B cell (primary cell): ENCODE data around the gene E2F3. TPM values are rescaled to one million over a fixed set of nuclear protein-coding genes. Genes with fewer than 3 reads are reported as not detected.

ENCODE experiments used
- ATAC-seq: fragments of 200-7000 bp; cut with Tn5 transposase; one replicate; pipeline ENCODE4 v1.10.0; 2021; ENCODE audit warnings: low read depth, mild to moderate bottlenecking, moderate number of reproducible peaks, moderate library complexity
- CTCF ChIA-PET: fragments of 350-600 bp; sonication (Branson Sonifier 250); formaldehyde crosslinking; loops from one replicate; lab custom pipeline; 2021; ENCODE audit warnings: antibody characterized with exemption, inconsistent platforms; lab: Charles Lee
- POLR2A ChIA-PET: fragments of 350-600 bp; sonication (Branson Sonifier 250); formaldehyde crosslinking; loops from one replicate; lab custom pipeline; 2021; ENCODE audit warnings: antibody characterized with exemption; lab: Charles Lee
- DNase-seq: peaks from one replicate; pipeline ENCODE4 v3.0.0; 2013
- H2AFZ ChIP-seq: 2 replicates; pipeline ENCODE4 v1.6.1; 2012; ENCODE audit warnings: mild to moderate bottlenecking, low read depth, low read length; ENCODE audit not compliant: insufficient read depth, poor library complexity, severe bottlenecking
- H3K27ac ChIP-seq, 2 donors: 1 replicate in 1 of 2; 2 replicates in 1 of 2; pipeline ENCODE4 v1.5.1; 2012 to 2013; ENCODE audit warnings: low read length in 2 of 2, mild to moderate bottlenecking in 2 of 2, moderate library complexity in 1 of 2
- H3K27me3 ChIP-seq, 4 experiments: fragments of 200-600 bp in 1 of 4; sonication (generic) in 1 of 4; replicated peaks in 1 of 4; 1 replicate in 2 of 4; 2 replicates in 2 of 4; pipeline versions ENCODE4 v1.6.1 to v1.7.0; 2013 to 2016; ENCODE audit warnings: low read length in 3 of 4, mild to moderate bottlenecking in 2 of 4, mixed read lengths in 1 of 4, moderate library complexity in 1 of 4; ENCODE audit not compliant: insufficient read depth in 4 of 4, control insufficient read depth in 3 of 4; ENCODE audit errors: control extremely low read depth in 1 of 4
- H3K36me3 ChIP-seq, 2 experiments: replicated peaks in 1 of 2; 1 replicate in 1 of 2; 2 replicates in 1 of 2; pipeline versions ENCODE4 v1.6.1 to v1.7.1; 2013; ENCODE audit warnings: low read length in 1 of 2; ENCODE audit not compliant: insufficient read depth in 2 of 2, control insufficient read depth in 1 of 2; ENCODE audit errors: control extremely low read depth in 1 of 2, extremely low read depth in 1 of 2
- H3K4me1 ChIP-seq, 2 donors: fragments of 200-600 bp in 1 of 2; sonication (generic) in 1 of 2; 1 replicate in 1 of 2; 2 replicates in 1 of 2; pipeline versions ENCODE4 v1.5.1 to v1.6.1; 2013 to 2017; ENCODE audit warnings: low read length in 2 of 2; ENCODE audit not compliant: control insufficient read depth in 2 of 2, insufficient read depth in 2 of 2
- H3K4me2 ChIP-seq: replicated peaks from 2 replicates; pipeline ENCODE3; 2012; ENCODE audit warnings: mild to moderate bottlenecking, low read depth, low read length; ENCODE audit not compliant: poor library complexity, severe bottlenecking
- H3K4me3 ChIP-seq, 5 experiments: fragments of 200-600 bp in 1 of 5; sonication (generic) in 1 of 5; 1 replicate in 3 of 5; 2 replicates in 2 of 5; pipeline versions ENCODE4 v1.5.1 to v1.7.0; 2011 to 2016; ENCODE audit warnings: low read length in 4 of 5, mild to moderate bottlenecking in 4 of 5, low read depth in 2 of 5, control low read depth in 1 of 5, moderate library complexity in 1 of 5; ENCODE audit not compliant: insufficient read depth in 1 of 5; ENCODE audit errors: control extremely low read depth in 1 of 5, extremely low read depth in 1 of 5
- H3K79me2 ChIP-seq: fragments of 200-600 bp; sonication (generic); one replicate; pipeline ENCODE4 v1.6.0; 2016; ENCODE audit warnings: low read length; ENCODE audit not compliant: control insufficient read depth, insufficient read depth
- H3K9ac ChIP-seq: fragments of 200-600 bp; sonication (generic); 2 replicates; pipeline ENCODE4 v1.6.1; 2017; ENCODE audit warnings: mild to moderate bottlenecking, low read length, moderate library complexity
- H3K9me3 ChIP-seq, 3 donors: one replicate each; pipeline versions ENCODE4 v1.6.1 to v1.7.1; 2013; ENCODE audit warnings: low read length in 2 of 3; ENCODE audit not compliant: control insufficient read depth in 2 of 3, insufficient read depth in 1 of 3; ENCODE audit errors: control extremely low read depth in 1 of 3
- H4K20me1 ChIP-seq: 2 replicates; pipeline ENCODE4 v1.6.0; 2012; ENCODE audit warnings: mild to moderate bottlenecking, low read length; ENCODE audit not compliant: insufficient read depth, control insufficient read depth, poor library complexity, severe bottlenecking
- H3K27ac Mint-ChIP-seq: one replicate; pipeline ENCODE4 v1.8.0; 2021; ENCODE audit warnings: mixed read lengths
- H3K27me3 Mint-ChIP-seq: one replicate; pipeline ENCODE4 v1.8.0; 2021; ENCODE audit warnings: mixed read lengths
- H3K4me1 Mint-ChIP-seq: one replicate; pipeline ENCODE4 v1.8.0; 2021; ENCODE audit warnings: mixed read lengths
- H3K4me3 Mint-ChIP-seq: one replicate; pipeline ENCODE4 v1.8.0; 2021; ENCODE audit warnings: mixed read lengths
- H3K9me3 Mint-ChIP-seq: one replicate; pipeline ENCODE4 v1.8.0; 2022; ENCODE audit warnings: mixed read lengths; ENCODE audit not compliant: insufficient read depth
- EZH2 ChIP-seq: IDR thresholded peaks from 2 replicates; pipeline ENCODE4 v1.6.1; 2012; ENCODE audit warnings: borderline replicate concordance, low read depth, mild to moderate bottlenecking, moderate library complexity, low read length; ENCODE audit not compliant: insufficient read depth, poor library complexity, severe bottlenecking
- WGBS: methylation state at CpG from one replicate; pipeline ENCODE4 v1.1.5; 2013; ENCODE audit warnings: missing lambda C conversion rate; ENCODE audit not compliant: insufficient coverage; 5-methylcytosine and 5-hydroxymethylcytosine counted together
- intact Hi-C: fragments of 100-400 bp; cut with micrococcal nuclease; formaldehyde crosslinking; loops from one replicate; pipeline ENCODE4 v1.10.0; 2022
- polyA plus RNA-seq: library from polyadenylated mRNA; depleted of rRNA; stranded (reverse); fragments of >200 nt; gene quantifications from 2 replicates; pipeline ENCODE4 v1.2.3, GENCODE V29; 2012
- total RNA-seq, 2 donors: library from RNA; stranded (reverse); fragments of 120-200 nt in 1 of 2; gene quantifications; 1 replicate in 1 of 2; 2 replicates in 1 of 2; pipeline versions ENCODE4 v1.2.3 to v1.2.4, GENCODE V29; 2013 to 2022
- TF ChIP-seq, protein P1 (sequence below): fragments of 200-600 bp; IDR thresholded peaks from one replicate; pipeline ENCODE4 v1.8.0; 2022; ENCODE audit warnings: antibody characterized with exemption, mild to moderate bottlenecking

E2F3 gene
- total and polyA plus RNA-seq, 2 donors (not counting 1 experiment from before 2014, with no cell fraction given) = 2.2 to 8.3 TPM

DNA sequence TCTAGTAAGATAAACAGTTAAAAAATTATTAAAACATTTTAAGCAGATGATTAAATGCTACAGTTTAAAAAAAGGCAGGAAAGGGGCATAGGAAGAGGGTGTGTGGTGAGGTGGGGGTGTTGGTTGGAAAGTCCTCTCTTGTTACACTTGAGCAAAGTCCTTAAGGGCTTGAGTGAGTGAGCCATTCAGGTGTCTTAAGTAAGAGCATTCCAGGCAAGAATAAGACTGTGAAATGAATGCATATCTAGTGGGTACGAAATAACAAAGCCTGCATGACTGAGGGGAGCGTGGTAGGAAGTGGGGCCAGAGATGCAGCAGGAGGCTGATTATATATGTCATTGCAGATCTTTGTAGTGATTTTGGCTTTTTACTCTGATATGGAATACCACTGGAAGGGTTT lies 137.7 kb downstream of the E2F3 start:
- Mint-ChIP-seq H3K27me3 (no peaks in the 10 kb centered on the region), H3K27ac (no peak overlapping the region), H3K9me3 (no peaks in the 10 kb centered on the region), H3K4me3 (no peak overlapping the region), H3K4me1 (peaks cover 32% of the 10 kb centered on the region)
- Histone ChIP-seq H4K20me1 (peaks cover 20% of the 10 kb centered on the region), H3K4me1 (peaks cover 11 to 12% of the 10 kb centered on the region in 2 donors), H3K9me3 (no peaks in the 10 kb centered on the region), H3K4me3 (no peak overlapping the region), H3K36me3 (peaks cover 8 to 28% of the 10 kb centered on the region in 2 experiments), H3K27me3 (no peaks in the 10 kb centered on the region), H3K9ac (no peak overlapping the region), H2AFZ (no peak overlapping the region), H3K27ac (no peak overlapping the region), H3K79me2 (peaks cover 70% of the 10 kb centered on the region), H3K4me2 (no peak overlapping the region)
- no peak for TF ChIP-seq EZH2
- TF ChIP-seq, protein P1, sequence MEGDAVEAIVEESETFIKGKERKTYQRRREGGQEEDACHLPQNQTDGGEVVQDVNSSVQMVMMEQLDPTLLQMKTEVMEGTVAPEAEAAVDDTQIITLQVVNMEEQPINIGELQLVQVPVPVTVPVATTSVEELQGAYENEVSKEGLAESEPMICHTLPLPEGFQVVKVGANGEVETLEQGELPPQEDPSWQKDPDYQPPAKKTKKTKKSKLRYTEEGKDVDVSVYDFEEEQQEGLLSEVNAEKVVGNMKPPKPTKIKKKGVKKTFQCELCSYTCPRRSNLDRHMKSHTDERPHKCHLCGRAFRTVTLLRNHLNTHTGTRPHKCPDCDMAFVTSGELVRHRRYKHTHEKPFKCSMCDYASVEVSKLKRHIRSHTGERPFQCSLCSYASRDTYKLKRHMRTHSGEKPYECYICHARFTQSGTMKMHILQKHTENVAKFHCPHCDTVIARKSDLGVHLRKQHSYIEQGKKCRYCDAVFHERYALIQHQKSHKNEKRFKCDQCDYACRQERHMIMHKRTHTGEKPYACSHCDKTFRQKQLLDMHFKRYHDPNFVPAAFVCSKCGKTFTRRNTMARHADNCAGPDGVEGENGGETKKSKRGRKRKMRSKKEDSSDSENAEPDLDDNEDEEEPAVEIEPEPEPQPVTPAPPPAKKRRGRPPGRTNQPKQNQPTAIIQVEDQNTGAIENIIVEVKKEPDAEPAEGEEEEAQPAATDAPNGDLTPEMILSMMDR = no peak
- 97% methylated on average over 2 of the region's 2 CpGs for WGBS
- ATAC-seq = no peak
- DNase-seq = no peak
- intact Hi-C loops = no loop called here
- ChIA-PET POLR2A (no interaction called here), CTCF (no interaction called here)

DNA sequence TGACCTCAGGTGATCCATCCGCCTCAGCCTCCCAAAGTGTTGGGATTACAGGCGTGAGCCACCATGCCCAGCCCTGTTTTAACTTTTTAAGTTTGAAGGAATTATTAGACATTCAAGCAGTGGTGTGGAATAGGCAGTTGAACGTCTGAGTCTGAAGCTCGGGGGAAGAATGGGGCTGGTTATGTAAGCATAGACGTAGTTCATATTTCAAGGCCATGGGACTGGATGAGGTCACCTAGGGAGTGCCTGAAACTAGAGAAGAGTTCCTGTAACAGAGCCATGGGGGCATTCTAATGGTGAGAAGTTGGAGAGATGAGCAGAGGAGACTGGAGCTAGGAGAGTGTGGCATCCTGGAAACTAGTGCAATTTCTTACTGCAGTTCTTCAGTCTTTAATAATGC lies 139.0 kb downstream of the E2F3 start:
- peaks cover under 1 to 4% of the 10 kb centered on the region in 2 donors for H3K4me1 ChIP-seq
- no peak overlapping the region for H2AFZ ChIP-seq
- intact Hi-C loops = no loop called here
- DNase-seq = no peak
- ChIA-PET POLR2A (no interaction called here), CTCF (interaction anchor here (0.5 to 2.2 kb wide), 3 partner anchors 10 to 23 kb away, joined by 3 to 8 read pairs (median 4); no protein-coding TSS in a partner anchor)
- ATAC-seq = no peak
- H3K4me1 Mint-ChIP-seq = peaks cover 20% of the 10 kb centered on the region
- H3K27me3 ChIP-seq = no peaks in the 10 kb centered on the region
- H3K27ac ChIP-seq = no peak overlapping the region
- H3K79me2 ChIP-seq = peaks cover 61% of the 10 kb centered on the region
- WGBS = 93% methylated on average over 5 of the region's 5 CpGs
- H3K9me3 Mint-ChIP-seq = no peaks in the 10 kb centered on the region
- no peak overlapping the region for H3K27ac Mint-ChIP-seq
- no peaks in the 10 kb centered on the region for H3K27me3 Mint-ChIP-seq
- H3K4me3 Mint-ChIP-seq = no peak overlapping the region
- no peak overlapping the region for H3K4me2 ChIP-seq
- H3K9me3 ChIP-seq = no peaks in the 10 kb centered on the region
- peaks cover 8 to 36% of the 10 kb centered on the region in 2 experiments for H3K36me3 ChIP-seq
- H3K9ac ChIP-seq = no peak overlapping the region
- H3K4me3 ChIP-seq = no peak overlapping the region
- peaks cover 20% of the 10 kb centered on the region for H4K20me1 ChIP-seq
- TF ChIP-seq, protein P1 = no peak
- no peak for TF ChIP-seq EZH2
